ENCODE results near the gene KRTAP9-7. TPM values are rescaled to one million over a fixed set of nuclear protein-coding genes. Genes with fewer than 3 reads are reported as not detected.
"Not testable (repeated sequence)": the region's sequence is repeated elsewhere in the genome, so short reads cannot be mapped to it uniquely, and the experiment has no call there.

KRTAP9-7 gene
- total and polyA plus RNA-seq, 2 donors (not counting 3 experiments of a cell fraction or from before 2014, with no cell fraction given): not detected

- FAIRE-seq (no peak), DNase-seq (ENCODE audit: low read depth, low spot score) (no peak)
- intact Hi-C loops (cut with micrococcal nuclease): no loop called here
- POLR2A ChIA-PET: no interaction called here
- TF ChIP-seq MYC (IDR thresholded peaks at IDR 0.05; ENCODE audit: low read depth, low read length) (no peak), JUN (IDR thresholded peaks at IDR 0.05; ENCODE audit: borderline replicate concordance, insufficient read depth, insufficient read length, low read depth) (no peak), EZH2 (IDR thresholded peaks at IDR 0.05; ENCODE audit: borderline replicate concordance, low read depth, low read length, severe bottlenecking) (no peak), POLR2AphosphoS5 (IDR thresholded peaks at IDR 0.05; ENCODE audit: insufficient read depth, low read depth, low read length) (no peak), GATA2 (IDR thresholded peaks at IDR 0.05; ENCODE audit: insufficient read depth, insufficient read length, low read depth, low read length) (no peak), POLR2A (IDR thresholded peaks at IDR 0.05; ENCODE audit: low read depth, low read length) (no peak)
- BruUV-seq (replicated peaks): no TSS peak
- Histone ChIP-seq H3K36me3 (ENCODE audit: control insufficient read depth in 2 of 2, extremely low read depth in 1 of 2, insufficient read depth in 2 of 2, low read length in 2 of 2) (no peaks in the 10 kb centered on the region), H3K9ac (replicated peaks; ENCODE audit: extremely low read depth, insufficient read depth, low read length) (no peak overlapping the region), H3K27me3 (ENCODE audit: control insufficient read depth in 2 of 2, insufficient read depth in 2 of 2, low read length in 2 of 2) (no peaks in the 10 kb centered on the region), H3K9me3 (replicated peaks; ENCODE audit: control insufficient read depth, insufficient read depth, low read length) (no peaks in the 10 kb centered on the region), H3K4me1 (ENCODE audit: control insufficient read depth, extremely low read depth, insufficient read depth, low read length) (no peaks in the 10 kb centered on the region), H3K9me1 (replicated peaks; ENCODE audit: control insufficient read depth, extremely low read depth, insufficient read depth, low read length) (no peaks in the 10 kb centered on the region), H2AFZ (ENCODE audit: low read depth, low read length) (no peak overlapping the region), H3K27ac (ENCODE audit: insufficient read depth, low read depth, low read length) (no peak overlapping the region), H3K4me3 (replicated peaks in 1 of 3; ENCODE audit: insufficient read depth in 1 of 3, low read depth in 1 of 3, low read length in 3 of 3) (no peak overlapping the region), H4K20me1 (replicated peaks; ENCODE audit: control insufficient read depth, extremely low read depth, insufficient read depth, low read length) (no peaks in the 10 kb centered on the region), H3K4me2 (ENCODE audit: insufficient read depth, low read length) (no peak overlapping the region), H3K79me2 (ENCODE audit: control insufficient read depth, insufficient read depth, low read length) (no peaks in the 10 kb centered on the region)
- dilution Hi-C loops (cut with MboI; ENCODE audit: extremely low pct_ligation_motif_present, low sequenced_read_pairs): no loop called here
- CTCF ChIA-PET: no interaction called here
Measured at GRCh38 chr17:41267711-41268110, 7.8 kb upstream of the KRTAP9-7 start.

- BruUV-seq (replicated peaks); POLR2A ChIA-PET; H3K9me3 ChIP-seq (replicated peaks; ENCODE audit: control insufficient read depth, insufficient read depth, low read length); H2AFZ ChIP-seq (ENCODE audit: low read depth, low read length); intact Hi-C loops (cut with micrococcal nuclease); CTCF ChIA-PET; FAIRE-seq; DNase-seq (ENCODE audit: low read depth, low spot score); H3K4me3 ChIP-seq (replicated peaks in 1 of 3; ENCODE audit: insufficient read depth in 1 of 3, low read depth in 1 of 3, low read length in 3 of 3); H3K36me3 ChIP-seq (ENCODE audit: control insufficient read depth in 2 of 2, extremely low read depth in 1 of 2, insufficient read depth in 2 of 2, low read length in 2 of 2); dilution Hi-C loops (cut with MboI; ENCODE audit: extremely low pct_ligation_motif_present, low sequenced_read_pairs); H3K9me1 ChIP-seq (replicated peaks; ENCODE audit: control insufficient read depth, extremely low read depth, insufficient read depth, low read length); H3K27me3 ChIP-seq (ENCODE audit: control insufficient read depth in 2 of 2, insufficient read depth in 2 of 2, low read length in 2 of 2); H3K4me1 ChIP-seq (ENCODE audit: control insufficient read depth, extremely low read depth, insufficient read depth, low read length); H3K4me2 ChIP-seq (ENCODE audit: insufficient read depth, low read length); H3K79me2 ChIP-seq (ENCODE audit: control insufficient read depth, insufficient read depth, low read length); H3K9ac ChIP-seq (replicated peaks; ENCODE audit: extremely low read depth, insufficient read depth, low read length); H4K20me1 ChIP-seq (replicated peaks; ENCODE audit: control insufficient read depth, extremely low read depth, insufficient read depth, low read length); H3K27ac ChIP-seq (ENCODE audit: insufficient read depth, low read depth, low read length): not testable (repeated sequence)
Measured at GRCh38 chr17:41271323-41271722, 4.2 kb upstream of the KRTAP9-7 start.

Data from endothelial cell of umbilical vein (primary cell).